Hematopoietic multipotent progenitor cell treated with erythropoietin and hydrocortisone succinate and interleukin-3 and kit ligand, for 15 days (in vitro differentiated cells): Measurements from ENCODE around the gene DPM3.
"Not testable (repeated sequence)": the region's sequence is repeated elsewhere in the genome, so short reads cannot be mapped to it uniquely, and the experiment has no call there.

Source experiments
- DNase-seq: peaks from one replicate; pipeline ENCODE4 v3.0.0-alpha.2; 2015; ENCODE audit warnings: low spot score

Gene DPM3, protein sequence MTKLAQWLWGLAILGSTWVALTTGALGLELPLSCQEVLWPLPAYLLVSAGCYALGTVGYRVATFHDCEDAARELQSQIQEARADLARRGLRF

DNA sequence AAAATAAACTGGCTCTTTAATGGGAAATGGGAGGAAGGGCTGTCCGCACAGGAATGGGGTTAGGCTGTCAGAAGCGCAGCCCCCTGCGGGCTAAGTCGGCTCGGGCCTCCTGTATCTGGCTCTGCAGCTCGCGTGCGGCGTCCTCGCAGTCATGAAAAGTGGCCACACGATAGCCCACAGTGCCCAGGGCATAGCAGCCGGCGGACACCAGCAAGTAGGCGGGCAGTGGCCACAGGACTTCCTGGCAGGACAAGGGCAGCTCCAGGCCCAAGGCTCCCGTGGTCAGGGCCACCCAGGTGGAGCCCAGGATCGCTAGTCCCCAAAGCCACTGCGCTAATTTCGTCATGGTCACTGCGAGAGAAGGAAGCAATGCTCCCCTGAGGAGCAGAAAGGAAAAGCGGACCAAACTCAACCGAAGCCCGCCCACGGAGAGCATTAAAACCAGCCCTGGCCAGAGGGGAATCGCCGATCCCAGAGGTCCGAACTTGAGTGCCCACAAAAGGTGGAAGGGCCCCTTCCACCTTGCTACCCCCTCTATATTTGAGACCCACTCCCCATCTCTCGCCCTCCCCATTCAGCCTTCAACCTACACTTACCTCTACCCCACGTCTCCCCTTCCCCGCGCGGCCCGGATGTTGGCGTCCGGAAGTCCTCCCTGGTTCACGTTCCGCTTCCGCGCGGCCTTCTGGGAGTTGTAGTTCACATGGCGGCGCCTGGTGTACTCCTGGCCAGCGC lies at the start of gene DPM3:
DPM3 (minus strand) TSS at position 637 of the 735 bp plus-strand sequence; CDS start at position 346, 291 bp downstream.
- peak; percentile 87 for DNase-seq

DNA sequence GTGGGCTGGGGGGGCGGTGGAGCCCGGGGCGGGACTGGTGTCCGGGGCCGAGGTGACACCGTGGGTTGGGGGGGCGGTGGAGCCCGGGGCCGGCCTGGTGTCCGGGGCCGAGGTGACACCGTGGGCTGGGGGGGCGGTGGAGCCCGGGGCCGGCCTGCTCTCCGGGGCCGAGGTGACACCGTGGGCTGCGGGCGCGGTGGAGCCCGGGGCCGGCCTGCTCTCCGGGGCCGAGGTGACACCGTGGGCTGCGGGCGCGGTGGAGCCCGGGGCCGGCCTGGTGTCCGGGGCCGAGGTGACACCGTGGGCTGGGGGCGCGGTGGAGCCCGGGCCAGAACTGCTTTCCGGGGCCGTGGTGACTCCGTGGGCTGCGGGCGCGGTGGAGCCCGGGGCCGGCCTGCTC lies 49.6 kb upstream of the DPM3 start:
- DNase-seq: not testable (repeated sequence)

DNA sequence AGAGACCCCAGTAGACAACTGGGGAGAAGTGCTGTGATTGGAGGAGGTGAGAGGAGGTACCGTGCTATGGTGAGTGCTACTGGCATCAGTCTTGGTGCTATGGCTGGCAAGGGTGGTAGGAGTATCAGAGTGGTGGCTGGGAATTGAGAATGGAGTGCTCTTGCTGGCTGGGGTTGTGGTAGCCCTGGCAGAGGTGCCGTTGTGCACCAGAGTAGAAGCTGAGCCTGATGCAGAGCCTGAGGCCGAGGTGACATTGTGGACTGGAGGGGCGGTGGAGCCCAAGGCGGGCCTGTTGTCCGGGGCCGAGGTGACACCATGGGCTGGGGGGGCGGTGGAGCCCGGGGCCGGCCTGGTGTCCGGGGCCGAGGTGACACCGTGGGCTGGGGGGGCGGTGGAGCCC lies 47.9 kb upstream of the DPM3 start:
- DNase-seq: no peak

DNA sequence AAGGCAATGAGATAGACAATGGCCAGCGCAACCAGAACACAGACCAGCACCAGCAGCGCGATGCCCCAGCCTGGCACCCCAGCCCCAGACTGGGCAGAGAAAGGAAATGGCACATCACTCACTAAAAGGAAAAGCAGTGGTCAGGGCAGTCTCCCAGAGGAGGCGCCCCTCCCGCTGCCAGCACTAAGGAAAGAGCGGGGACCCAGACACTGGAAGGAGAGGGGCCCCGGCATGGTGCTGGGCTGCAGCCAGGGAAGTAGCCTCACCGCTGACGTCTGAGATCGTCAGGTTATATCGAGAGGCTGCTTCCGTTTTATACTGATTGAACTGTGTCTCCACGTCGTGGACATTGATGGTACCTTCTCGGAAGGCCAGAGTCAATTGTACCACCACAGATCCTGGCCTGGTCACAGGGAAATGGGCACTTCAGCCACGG lies 47.1 kb upstream of the DPM3 start:
- DNase-seq: no peak

DNA sequence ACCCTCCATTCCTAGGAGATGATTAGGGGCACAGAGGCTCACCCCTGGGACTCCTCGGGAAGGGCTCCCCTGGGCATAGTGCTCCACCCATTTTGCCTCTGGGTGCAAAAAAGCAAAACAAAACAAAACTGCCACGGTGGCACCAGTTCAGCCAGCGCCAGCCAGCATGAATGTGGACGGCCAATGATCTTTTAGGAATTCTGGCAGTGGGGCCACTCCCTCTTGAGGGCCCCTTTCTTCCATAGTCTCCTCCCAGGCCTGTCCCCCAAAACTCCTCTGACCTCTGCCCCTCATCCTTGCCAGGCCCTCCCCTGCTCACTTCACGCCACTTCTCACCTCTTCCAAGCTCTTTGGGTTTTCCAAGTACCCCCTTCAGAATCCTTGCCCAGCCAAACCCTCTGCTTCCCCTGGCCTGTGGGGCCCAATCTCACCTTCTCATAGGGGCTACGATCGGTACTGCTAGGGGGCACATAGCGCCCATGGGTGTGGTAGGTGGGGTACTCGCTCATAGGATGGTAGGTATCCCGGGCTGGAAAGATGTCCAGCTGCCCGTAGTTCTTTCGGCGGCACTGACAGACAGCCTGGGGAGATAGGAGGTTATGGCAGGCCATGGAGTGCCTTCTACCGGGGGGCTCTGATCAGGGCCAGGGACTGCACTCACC lies 46.6 kb upstream of the DPM3 start:
- no peak for DNase-seq

DNA sequence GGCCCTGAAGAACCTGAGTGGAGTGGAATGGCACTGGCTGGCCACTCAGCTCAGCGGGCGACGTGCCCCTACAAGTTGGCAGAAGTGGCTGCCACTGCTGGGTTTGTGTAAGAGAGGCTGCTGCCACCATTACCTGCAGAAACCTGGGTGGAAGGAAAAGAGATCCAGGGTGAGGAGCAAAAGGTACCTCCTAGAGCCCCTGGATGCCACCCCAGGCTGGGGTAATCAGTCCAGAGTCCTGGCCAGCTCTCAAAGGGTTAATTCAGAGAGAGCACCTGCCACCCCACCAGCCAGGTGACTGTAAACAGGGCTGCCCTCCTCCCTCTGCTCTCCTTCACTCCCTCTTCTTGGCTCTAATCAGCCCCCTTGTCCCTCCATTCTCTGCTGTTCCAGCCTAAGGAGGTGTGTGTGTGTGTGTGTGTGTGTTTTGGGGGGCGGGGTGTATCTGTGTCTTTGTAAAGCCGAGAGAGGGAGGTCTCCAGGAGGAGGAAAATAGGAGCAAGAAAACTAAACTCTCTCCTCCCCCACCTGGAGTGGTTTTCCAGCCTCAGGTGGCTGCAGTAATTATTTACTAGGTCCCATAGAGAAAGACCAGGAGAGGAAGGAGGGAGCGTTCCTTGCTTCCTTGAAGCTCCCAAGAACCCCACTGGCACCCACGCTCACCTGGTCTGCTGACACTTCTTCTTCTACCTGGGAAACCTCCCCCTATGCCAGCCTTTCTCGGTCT lies 45.9 kb upstream of the DPM3 start:
- DNase-seq: no peak

DNA sequence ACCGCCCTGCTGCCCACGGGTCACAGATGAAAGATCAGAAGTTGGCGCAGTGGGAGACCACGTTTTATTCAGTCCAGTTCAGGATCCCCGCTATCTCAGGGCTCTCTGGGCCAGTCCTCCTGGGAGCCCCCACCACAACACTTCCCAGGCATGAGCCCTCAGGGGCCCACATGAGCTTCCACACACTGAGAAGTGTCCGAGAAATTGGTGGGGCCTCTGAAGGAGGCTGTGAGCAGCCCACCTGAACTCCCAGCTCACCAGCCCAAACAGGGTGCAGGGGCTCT lies 45.4 kb upstream of the DPM3 start:
- no peak for DNase-seq

DNA sequence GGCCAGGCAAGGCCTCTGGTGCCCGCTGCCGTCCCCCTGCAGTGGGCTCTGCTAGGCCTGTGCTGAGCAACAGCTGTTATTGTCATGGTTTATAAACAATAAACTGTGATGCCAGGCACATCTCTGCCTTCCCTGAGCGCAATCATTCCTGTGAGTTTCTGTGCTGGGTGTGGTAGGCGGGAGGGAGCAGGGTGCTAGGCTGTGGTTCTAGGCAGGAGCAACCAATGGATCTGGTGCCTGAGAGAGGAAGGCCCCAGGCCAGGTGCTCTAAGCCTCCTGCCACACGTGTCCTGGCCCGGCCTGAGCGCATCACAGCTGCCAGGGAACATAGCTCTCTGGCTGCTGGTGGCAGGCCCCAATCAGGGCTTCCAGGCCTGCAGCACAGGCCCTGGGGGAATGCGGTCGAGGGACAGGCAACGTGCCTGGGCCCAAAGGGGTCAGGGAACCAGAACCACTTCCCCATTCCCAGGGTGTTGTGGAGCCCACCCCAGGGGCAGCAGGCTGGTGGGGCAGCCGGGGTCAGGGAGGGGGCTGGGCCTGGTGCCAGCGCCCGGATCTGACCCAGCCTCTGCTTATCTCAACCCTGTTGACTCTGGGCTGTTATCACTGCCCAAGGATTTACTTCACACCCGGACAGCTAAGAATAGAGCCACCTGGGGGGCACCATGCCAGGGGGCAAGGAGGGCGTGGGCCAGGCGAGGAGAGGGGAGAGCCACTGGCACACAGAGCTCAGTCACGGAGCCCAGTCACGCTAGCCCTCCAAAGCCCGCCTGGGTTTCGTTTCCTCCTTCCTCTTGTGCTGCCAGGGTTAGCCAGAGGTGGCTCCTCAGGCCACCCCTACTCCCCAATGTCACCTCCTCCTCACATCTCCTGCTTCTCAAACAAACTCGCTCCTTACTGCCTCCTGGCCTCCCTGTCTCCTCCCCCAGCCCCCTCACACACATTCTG lies 44.8 kb upstream of the DPM3 start:
- no peak for DNase-seq

DNA sequence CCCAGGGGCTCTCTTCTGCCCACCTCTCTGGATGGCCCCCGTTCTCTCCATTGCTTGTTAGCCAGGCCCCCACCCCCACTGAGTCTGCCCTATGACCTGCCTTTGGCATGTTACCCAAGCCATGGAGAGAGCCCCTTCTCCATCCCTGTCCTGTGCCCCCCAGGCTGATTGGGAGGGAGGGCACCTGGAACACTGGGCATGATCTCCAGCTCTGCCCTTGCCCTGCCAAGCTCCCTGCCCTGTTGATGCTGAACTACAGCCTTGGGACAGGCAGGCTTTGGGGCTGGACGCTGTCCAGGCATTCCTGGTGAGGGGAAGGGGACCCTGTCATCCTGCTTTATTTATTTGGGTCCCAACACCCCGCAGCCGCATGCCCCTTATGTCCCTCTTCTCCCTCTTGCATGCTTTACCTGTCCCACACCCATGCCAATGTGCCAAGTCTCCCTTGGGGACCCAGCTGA lies 44.0 kb upstream of the DPM3 start:
- no peak for DNase-seq

DNA sequence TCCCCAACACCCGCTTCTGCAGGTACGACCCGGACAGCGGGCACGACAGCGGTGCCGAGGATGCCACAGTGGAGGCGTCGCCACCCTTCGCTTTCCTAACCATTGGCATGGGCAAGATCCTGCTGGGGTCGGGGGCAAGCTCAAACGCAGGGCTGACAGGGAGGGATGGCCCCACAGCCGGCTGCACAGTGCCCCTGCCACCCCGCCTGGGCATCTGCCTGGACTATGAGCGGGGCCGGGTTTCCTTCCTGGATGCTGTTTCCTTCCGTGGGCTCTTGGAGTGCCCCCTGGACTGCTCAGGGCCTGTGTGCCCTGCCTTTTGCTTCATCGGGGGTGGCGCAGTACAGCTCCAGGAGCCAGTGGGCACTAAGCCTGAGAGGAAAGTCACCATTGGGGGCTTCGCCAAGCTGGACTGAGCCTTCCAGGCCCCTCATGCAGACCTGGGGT lies 43.5 kb upstream of the DPM3 start:
- no peak for DNase-seq

DNA sequence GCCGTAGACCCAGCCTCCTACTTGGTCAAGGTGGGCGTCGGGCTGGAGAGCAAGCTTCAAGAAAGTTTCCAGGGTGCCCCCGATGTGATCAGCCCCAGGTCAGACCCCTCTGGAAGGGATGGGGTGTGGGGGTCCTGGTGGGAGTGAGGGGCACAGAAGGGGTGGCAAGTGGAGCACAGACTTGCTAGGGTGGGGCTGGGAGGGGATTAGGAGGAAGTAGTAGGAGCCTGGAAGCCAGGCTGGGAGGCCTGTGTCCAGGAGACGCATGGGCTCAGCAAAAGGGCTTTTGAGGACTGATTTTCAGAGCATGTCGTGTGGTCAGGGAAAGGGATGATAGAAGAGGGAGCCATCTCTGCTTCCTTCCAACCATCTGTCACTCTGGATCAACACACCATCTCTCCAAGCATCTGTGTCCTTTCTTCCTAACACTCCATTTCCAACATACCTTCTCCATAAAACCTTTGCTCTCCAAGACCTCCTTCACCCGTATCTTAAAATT lies 41.8 kb upstream of the DPM3 start:
- DNase-seq: no peak

DNA sequence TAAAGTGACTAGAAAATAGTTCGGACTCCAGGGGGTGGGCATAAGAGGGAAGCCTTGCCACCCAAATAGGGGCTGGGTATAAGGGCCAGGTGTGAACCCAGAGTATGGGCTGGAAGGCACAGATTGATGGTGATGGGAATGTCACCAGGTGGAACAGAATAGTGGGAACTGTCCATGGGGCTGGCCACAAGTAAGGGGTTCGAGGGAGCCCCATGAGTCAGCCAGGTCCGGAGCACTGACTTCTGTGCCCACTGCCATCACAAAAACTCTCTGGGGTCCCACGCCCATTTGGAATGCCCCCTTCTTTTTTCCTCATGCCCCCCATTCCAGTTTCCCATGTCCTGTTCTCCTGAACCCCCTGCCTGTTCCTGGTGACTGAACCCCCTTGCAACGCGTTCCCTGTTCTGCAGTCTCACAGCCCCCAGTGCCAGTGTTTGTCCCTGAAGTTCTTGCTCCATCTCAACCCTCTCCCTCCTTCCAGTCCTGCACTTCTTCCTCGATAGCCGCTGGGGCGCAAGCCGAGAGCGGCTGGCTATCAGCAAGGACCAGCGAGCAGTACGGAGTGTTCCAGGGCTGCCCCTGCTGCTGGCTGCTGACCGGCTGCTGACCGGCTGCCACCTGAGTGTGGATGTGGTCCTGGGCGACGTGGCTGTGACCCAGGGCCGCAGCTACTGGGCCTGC lies 41.2 kb upstream of the DPM3 start:
- no peak for DNase-seq

DNA sequence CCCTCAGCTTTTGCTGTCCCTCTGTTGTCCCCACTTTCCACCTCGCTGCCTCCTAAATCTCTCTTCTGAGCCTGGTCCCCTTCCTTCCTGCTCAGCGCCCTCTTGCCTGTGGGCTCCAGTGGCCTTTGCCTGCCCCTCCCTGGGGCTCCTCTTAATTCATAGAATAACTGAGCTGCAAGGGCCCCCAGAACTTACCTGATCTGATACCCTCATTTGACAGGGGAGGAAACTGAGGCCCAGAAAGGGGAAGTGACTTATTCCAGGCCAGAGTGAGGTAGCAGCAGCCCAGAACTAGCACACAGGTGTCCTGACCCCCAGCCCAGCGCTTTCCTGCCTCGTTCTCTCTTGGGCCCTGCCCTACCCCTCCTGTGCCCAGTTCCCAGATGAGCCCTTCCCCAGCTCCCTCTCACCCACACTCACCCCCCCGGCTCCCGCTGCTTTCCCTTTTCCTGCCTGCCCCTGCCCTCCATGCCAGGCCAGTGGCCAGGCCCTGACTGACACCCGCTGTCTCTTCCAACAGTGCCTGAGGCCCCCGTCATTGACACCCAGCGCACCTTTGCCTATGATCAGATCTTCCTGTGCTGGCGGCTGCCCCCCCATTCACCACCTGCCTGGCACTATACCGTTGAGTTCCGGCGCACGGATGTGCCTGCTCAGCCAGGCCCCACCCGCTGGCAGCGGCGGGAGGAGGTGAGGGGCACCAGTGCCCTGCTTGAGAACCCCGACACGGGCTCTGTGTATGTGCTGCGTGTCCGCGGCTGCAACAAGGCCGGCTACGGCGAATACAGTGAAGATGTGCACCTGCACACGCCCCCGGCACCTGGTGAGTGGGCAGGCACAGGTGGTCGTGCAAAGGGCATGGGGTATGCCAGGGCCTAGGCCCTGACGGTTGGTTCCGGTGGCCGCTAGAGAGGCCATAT lies 39.0 kb upstream of the DPM3 start:
- no peak for DNase-seq

DNA sequence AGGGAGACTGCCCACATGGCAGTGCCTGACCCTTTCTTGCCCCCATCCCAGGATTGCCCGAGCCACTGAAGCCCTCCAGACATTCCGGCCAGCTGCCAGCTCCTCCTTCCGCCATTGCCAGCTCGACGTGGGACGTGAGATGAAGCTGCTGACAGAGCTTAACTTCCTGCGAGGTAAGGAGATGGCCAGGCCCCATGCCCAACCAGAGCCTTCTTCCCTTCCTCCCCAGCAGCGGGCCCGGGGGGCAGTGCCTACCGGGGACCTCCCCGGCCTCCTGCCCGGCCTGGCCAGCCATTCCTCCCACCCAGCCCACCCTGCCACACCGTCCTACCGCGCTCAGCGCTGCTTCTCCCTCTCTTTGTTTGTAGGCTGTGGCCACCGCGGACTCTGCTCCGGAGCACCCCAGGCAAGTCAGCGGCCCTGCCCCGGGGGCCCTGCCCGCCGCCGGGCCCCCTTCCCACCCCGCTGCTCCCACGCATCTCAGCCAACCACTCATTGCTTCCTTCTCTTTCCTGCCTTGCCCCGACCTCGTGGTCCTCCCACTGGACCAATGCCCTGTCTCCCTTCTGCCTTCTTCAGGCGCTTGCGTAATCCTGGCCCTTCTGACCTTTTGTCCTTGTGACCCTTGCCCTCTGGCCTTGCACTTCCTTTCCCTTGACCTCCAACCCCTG lies 38.2 kb upstream of the DPM3 start:
- DNase-seq: no peak

DNA sequence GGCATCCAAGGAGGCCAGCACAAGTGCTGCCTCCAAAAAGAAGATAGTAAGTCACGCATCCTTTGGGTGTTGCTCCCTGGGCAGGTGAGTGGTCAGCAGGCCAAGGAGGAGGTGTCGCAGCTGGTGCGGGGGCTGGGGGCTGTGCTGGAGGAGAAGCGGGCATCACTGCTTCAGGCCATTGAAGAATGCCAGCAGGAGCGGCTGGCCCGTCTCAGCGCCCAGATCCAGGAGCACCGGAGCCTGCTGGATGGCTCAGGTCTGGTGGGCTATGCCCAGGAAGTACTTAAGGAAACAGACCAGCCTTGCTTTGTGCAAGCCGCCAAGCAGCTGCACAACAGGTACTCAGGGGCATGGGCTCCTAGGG lies 37.6 kb upstream of the DPM3 start:
- no peak for DNase-seq

DNA sequence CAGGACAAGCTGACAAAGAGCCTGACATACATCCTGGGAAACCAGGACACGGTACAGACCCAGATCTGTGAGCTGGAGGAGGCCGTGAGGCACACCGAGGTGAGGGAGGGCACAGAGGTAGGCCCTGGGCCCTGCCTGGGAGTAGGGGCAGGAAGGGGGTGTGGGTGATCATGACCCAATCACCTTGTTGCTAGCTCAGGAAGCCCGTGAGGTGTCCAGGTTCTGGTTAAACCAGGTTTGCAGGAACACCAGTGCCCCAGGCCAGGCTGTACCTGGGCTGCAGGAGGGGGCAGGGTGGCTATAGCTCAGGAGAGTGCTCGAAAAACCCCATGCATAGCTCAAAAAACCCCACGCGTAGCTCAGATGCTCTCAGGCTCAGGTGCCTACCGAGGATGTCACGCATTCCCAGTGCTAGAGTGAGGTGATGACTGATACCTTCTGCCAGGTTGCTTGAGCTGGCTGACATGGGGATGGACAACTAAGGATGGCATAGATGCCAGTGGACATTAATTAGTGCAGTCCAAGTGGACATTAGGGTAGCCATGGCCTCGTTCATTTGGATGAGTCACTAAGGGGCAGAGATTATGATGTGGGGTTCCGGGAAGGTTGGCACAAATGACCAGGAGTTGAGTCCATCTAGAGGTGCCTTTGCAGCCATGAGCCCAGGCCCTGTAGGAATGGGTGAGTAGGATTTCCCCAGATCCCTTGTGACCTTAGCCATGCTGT lies 37.0 kb upstream of the DPM3 start:
- no peak for DNase-seq

DNA sequence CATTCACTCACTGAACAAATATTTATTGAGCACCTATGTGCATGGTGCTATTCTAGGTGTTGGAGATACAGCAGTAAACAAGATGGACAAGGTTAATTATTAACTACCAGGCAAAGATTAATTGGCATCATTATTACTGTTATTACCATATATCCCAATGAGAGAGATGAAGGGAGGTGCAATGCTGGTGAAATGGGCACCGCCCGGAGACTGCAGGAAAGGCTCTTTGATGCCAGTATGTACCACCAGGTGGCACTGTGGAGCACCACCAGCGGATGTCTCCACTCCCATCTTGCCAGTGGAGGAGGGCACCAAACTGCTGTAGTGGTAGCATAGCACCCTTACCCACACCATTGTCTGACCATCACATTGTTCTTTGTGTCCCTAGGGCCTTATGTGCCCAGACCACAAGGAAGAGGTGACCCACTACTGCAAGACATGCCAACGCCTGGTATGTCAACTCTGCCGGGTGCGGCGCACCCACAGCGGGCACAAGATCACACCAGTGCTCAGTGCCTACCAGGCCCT lies 36.3 kb upstream of the DPM3 start:
- DNase-seq: peak; percentile 88

DNA sequence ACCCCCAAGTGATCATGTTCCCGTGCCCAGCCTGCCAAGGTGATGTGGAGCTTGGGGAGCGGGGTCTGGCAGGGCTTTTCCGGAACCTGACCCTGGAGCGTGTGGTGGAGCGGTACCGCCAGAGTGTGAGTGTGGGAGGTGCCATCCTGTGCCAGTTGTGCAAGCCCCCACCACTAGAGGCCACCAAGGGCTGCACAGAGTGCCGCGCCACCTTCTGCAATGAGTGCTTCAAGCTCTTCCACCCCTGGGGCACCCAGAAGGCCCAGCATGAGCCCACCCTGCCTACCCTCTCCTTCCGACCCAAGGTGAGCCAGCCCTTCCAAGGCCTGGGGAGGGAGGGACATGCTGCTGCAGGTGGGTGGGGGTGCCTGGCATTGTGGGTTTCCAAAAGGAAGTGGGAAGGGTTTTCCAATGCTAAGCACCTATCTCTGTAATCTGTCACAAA lies 35.6 kb upstream of the DPM3 start:
- DNase-seq: no peak
